ENCODE data around the gene ABCD4.
"Not testable (repeated sequence)": the region's sequence is repeated elsewhere in the genome, so short reads cannot be mapped to it uniquely, and the experiment has no call there.

The ABCD4 gene

GRCh38 chr14:74302634-74303569 lies at the start of gene ABCD4:
Gene ABCD4 (minus strand): TSS chr14:74302934. CDS start chr14:74302912, 22 bp downstream.
- DNase-seq = peak; percentile 81

- DNase-seq = no peak
Measured at GRCh38 chr14:74350928-74351323, 48.2 kb upstream of the ABCD4 start.

- DNase-seq = no peak
Measured at GRCh38 chr14:74350211-74350927, 47.6 kb upstream of the ABCD4 start.

GRCh38 chr14:74349757-74350156 lies 47.0 kb upstream of the ABCD4 start:
- no peak for DNase-seq

- no peak for DNase-seq
Measured at GRCh38 chr14:74348735-74349463, 46.2 kb upstream of the ABCD4 start.

GRCh38 chr14:74348241-74348734 lies 45.6 kb upstream of the ABCD4 start, which contains the start of gene VRTN:
Gene VRTN (plus strand): TSS chr14:74348471. CDS start chr14:74356784, 8,313 bp downstream.
- no peak for DNase-seq

GRCh38 chr14:74347795-74348100 lies 45.0 kb upstream of the ABCD4 start:
- no peak for DNase-seq

- DNase-seq = no peak
Measured at GRCh38 chr14:74347097-74347794, 44.5 kb upstream of the ABCD4 start.

- no peak for DNase-seq
Measured at GRCh38 chr14:74346341-74346740, 43.6 kb upstream of the ABCD4 start.

GRCh38 chr14:74333909-74334308 lies 31.2 kb upstream of the ABCD4 start:
- no peak for DNase-seq

- not testable (repeated sequence) for DNase-seq
Measured at GRCh38 chr14:74329950-74330552, 27.3 kb upstream of the ABCD4 start.

- DNase-seq = no peak
Measured at GRCh38 chr14:74326369-74327152, 23.8 kb upstream of the ABCD4 start.

- DNase-seq = no peak
Measured at GRCh38 chr14:74325446-74325845, 22.7 kb upstream of the ABCD4 start.

GRCh38 chr14:74324931-74325361 lies 22.2 kb upstream of the ABCD4 start:
- no peak for DNase-seq

- no peak for DNase-seq
Measured at GRCh38 chr14:74314576-74314975, 11.8 kb upstream of the ABCD4 start.

GRCh38 chr14:74313601-74314000 lies 10.9 kb upstream of the ABCD4 start:
- no peak for DNase-seq

GRCh38 chr14:74312161-74312560 lies 9.4 kb upstream of the ABCD4 start:
- DNase-seq = no peak

GRCh38 chr14:74309125-74310022 lies 6.6 kb upstream of the ABCD4 start:
- DNase-seq = no peak

GRCh38 chr14:74308695-74309094 lies 6.0 kb upstream of the ABCD4 start:
- DNase-seq = no peak

- no peak for DNase-seq
Measured at GRCh38 chr14:74302152-74302628, 544 bp downstream of the ABCD4 start.

Data from NCI-H187 treated with DMSO at 0.1 percent for 48 hours (cell line).